Stimulated activated naive CD4-positive, alpha-beta T cell treated with Interleukin-2 at 50 U/mL for 16 hours (primary cell): ENCODE results near the gene ANKRD33B.
"Not testable (repeated sequence)": the region's sequence is repeated elsewhere in the genome, so short reads cannot be mapped to it uniquely, and the experiment has no call there.

ENCODE experiments used
- DNase-seq: peaks from one replicate; lab custom pipeline; 2025; lab: John Stamatoyannopoulos, UW

ANKRD33B gene

DNA sequence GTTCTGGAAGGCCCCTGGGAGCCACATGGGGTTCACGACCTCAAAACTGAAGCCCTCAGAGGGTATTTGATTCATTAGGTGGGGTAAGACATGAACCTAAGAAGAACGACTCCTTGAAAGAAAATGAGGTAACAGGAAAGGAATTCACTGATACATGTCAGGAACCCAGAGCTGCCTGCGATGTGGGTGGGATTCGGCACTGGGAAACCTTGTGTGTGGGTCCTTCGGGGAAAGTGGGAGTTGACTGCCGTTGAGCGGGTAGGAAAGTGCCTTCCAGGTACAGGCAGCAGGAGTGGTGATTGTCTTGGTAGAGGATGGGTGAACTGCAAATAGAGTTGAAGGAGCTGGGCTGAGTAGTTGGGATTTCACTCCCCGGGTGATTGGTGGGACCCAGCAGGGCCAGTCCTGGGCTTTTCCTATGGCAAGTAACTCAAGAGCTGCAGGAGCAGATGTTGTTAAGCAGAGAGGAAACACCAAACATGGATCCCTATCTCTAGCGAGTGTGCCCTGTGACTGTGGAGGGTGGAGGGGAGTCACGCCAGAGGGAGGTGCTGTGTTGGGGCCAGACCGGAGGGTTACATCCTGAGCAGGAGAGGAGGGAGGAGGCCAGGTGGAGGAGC is 30.8 kb downstream of the ANKRD33B start:
- no peak for DNase-seq

DNA sequence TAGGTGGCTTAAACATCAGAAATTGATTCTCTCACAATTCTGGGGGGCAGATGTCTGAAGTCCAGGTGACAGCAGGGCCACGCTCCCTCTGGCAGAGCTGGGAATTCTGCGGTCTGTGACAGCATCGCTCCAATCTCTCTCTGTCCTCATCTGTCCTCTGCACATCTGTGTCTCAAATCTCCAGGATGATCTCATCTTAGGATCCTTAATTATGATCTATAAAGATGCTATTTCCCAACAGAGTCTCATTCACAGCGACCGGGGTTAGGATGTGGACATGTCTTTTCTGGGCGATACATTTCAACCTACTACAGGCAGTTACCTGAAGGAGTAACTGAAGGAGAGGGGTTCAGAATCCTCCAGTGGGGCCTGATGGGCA is 31.4 kb downstream of the ANKRD33B start:
- DNase-seq, result no peak

DNA sequence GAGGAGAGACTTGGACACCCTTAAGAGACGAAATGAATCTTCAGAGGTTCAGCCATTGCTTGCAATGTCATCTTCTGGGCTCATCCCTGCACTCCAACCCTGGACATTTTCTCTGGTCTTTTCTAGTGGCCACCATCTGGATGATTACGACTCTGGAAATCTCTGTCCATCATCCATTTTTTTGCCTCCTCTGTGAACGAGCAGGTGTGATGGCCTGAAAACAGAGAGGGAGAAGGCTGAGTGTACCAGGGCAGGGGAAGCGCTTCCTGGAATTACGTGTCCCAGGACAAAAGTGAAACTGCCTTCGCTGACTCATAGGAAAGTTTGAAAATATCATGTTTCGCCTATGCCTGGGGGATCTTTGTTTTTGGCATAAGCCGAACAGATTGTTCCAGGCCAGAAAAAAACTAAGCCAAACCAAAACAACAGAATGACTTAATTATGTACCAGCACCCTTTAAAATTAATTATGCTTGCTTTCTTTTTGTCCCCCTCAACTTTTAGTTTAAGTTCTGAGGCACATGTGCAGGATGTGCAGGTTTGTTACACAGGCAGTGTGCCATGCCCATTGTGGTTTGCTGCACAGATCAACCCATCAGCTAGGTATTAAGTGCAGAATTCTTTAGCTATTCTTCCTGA is 31.9 kb downstream of the ANKRD33B start:
- peak; percentile 43 for DNase-seq

DNA sequence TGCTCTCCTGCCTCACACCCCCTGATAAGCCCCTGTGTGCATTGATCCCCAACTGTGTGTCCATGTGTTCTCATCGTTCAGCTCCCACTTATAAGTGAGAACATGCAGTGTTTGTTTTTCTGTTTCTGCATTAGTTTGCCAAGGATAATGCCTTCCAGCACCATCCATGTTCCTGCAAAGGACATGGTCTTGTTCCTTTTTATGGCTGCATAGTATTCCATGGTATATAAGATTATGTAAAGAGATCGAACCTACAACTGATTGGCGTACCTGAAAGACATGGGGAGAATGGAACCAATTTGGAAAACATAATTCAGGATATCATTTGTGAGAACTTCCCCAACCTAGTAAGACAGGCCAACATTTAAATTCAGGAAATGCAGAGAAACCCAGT is 32.4 kb downstream of the ANKRD33B start:
- DNase-seq, result no peak

DNA sequence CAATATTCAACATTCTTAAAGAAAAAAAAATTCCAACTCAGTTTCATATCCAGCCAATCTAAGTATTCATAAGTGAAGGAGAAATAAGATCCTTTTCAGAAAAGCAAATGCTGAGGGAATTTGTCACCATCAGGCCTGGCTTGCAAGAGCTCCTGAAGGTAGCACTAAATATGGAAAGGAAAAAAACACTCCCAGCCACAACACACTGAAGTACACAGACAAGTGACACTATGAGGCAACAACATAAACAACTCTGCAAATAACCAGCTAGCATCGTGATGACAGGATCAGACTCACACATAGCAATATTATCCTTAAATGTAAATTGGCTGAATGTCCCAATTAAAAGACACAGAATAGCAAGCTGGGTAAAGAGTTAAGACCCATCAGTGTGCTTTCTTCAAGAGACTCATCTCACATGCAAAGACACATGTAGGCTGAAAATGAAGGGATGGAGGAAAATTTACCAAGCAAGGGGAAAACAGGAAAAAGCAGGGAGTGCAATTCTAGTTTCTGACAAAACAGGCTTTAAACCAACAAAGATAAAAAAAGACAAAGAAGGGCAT is 33.1 kb downstream of the ANKRD33B start:
- DNase-seq, result no peak

DNA sequence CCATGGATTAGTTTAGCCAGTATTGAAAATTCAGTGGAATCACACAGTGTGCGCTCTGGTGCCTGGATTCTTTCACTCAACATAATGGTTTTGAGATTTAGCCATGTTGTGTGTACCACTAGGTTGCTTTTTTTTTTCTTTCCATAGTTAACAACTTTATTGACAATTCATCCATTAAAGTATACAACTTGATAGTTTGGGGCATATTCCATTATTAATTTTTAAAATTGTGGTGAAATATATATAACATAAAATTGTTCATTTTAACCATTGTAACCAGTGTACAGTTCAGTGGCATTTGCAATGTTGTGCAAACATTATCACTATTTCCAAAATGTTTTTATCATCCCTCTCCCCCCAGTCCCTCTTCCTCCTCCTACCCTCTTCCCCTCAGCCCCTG is 35.2 kb downstream of the ANKRD33B start:
- DNase-seq, result no peak

DNA sequence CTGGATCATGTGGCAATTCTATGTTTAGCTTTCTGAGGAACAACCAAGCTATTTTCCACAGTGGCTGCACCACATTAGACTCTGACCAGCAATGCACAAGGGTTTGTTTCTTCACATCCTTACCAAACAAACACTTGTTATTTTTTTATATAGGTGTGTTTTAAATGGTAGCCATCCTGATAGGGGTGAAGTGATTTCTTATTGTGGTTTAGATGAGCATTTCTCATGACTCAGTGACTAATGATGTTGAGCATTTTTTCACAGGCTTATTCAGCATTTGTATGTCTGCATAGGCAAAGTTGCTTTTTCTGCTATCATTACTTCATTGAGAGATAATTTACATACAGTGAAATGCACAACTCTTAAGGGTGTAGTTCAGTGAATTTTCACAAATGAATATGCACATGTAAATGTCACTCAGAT is 36.0 kb downstream of the ANKRD33B start:
- no peak for DNase-seq

DNA sequence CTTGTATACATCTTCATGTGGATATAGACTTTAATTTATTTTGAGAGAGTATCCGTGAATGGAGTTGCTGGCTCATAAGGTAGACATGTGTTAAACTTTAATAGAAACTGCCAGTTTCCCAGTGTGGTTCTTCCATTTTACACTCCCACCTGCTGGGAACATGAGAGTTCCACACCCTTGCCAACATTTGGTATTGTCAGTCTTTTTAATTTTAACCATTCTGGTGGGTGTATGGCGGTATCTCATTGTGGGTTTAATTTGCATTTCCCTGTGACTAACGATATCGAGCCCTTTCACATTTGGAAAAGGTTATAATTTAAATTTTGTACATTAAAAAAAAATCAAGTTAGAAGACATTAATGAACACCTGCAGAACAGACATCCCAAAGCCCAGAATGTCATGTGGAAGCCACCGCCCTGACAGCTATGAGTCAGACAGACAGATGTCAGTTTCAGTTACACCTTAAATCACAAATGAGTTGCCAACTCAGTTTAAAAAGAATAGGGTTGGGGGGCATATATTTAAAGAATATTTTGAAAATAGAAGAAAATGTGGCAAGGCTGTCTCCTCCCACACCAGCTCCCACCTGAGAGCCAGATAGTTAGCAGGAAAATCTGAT is 36.9 kb downstream of the ANKRD33B start:
- DNase-seq, result no peak

DNA sequence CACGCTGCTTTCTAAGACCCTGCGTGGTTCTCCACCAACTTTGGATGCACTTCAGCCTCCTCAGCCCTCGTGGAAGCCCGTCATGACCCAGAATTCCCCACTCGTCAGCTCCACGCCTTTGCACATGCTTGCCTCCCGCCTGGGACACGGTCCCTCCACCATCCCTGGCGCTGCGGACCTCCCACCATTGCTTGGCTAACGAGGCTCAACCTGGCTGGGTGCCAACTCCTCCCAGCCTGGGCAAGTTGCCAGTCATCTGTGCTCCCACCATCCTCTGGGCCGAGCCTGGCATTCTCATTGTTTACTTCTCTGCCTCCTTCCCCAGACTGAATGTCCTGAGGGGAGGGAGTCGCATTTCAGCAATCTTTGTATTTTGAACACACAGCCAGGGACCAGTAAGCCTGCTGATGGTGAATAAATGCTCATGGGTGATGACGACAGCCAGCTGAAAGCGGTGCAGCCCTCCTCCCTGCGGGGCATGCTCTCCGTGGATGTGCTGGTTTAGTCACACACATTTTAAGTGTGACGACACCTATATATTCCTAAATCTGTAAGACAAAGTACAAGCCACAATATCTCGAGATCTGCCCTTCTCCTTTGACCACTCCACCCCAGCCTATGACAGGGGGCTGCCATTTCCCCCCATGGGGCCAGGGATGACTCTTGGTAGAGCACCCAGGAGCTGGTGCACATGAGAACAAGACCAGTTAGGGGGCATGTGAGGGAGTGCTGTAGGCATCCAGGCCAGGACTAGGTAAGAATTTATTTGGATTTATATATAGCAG is 37.6 kb downstream of the ANKRD33B start:
- DNase-seq, result no peak

DNA sequence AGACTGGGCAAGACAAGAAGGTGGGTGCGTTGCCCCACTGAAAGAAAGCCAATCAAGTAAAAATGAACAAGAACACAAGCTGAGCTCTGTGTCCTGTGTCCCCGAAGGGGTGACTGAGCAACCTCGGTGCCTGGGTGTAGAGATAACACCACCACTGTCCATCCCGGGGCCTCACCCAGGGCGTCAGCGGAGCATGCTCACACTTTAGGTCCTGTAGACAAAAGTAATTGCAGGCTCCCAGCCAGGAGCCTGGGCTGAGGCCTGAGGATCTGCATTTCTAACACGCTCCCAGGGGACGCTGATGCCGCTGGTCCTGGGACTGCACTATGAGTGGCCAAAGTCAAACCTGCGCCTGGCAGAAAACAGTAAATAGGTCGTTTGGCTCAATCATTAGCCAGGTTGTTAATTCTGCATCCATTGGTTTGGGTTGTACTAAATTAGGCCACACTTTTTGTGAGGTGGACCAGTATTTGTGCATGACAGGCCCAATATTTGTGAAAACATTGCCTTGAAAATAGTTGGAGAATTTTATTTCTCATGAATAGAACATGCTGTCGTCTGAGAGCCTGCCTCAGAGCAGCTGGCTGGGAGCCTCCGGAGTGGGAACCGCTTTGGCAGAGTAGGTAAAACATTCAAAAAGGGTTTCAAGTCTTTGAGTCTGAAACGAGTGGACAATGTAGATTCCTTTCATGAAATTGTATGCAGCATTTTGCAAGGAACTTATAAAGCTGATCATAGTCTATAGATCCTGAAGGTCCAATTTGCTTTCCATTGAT is 38.3 kb downstream of the ANKRD33B start:
- no peak for DNase-seq

DNA sequence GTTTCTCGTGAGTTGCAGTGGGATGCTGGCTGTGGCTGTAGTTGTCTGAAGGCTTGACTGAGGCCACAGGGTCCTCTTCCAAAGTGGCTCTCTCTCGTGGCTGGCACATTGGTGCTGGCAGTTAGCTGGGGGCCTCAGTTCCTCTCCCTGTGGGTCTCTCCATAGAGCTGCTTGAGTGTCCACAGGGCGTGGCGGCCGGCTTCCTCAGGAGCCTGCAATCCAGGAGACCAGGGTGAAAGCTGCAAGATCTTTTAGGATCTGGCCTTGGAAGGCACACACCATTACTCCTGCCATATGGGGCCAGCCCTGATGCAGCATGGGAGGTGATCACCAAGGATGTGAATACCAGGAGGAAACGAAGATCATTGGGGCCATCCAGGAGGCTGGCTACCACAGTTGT is 41.1 kb downstream of the ANKRD33B start:
- DNase-seq, result no peak

DNA sequence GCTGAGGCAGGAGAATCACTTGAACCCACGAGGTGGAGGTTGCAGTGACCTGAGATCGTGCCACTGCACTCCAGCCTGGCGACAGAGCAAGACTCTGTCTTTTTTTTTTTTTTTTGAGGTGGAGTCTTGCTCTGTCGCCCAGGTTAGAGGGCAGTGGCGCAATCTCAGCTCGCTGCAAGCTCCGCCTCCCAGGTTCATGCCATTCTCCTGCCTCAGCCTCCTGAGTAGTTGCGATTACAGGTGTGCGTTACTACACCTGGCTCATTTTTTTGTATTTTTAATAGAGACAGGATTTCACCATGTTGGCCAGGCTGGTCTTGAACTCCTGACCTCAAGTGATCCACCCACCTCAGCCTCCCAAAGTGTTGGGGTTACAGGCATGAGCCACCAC is 42.8 kb downstream of the ANKRD33B start:
- DNase-seq, result not testable (repeated sequence)

DNA sequence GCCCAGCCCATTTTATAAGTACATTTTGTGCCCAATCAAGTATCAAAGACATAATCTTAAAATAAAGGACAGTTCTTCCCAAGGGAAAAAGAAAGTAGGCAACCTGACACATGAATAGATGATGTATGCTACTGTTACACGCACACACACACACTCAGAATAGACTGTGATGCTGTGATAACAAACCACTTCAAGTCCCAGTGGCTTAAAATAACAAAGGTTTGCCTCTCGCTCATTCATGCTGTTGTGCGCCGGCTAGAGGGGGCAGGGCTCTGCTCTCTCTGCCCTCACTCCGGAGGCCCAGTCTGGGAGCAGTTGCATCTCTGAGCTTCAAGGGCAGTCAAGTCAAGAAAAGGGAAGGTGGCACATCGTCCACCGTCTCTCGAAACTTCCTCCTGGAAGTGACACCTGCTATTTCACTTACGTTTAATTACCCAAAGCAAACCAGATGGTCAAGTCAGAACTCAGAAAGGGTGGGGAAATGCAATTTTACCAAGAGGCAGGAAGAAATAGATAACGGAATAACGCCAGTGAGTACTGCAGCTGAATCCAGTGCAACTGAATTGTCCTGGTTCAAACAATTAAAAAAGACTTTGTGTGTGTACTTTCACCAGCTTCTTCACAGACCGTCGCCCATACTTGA is 43.3 kb downstream of the ANKRD33B start:
- DNase-seq, result no peak

DNA sequence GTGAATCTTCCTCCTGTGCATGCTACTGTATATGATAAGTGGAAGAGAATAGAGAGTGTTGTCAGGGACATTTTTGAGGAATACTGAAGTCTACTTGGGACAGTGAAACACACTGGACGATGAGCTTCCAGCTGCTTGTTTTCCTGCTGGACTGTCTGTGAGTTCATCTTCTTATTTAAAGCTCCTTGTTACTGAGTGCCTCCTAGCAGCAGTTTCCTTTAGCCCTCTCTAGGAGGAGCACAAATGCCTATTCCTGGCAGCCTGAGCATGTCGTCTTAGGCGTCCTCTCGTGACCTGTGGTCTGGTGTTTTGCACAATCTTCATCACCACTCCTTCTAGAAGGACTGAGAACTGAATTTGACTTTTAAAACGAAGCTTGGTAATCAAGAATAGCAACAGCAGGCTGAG is 43.8 kb downstream of the ANKRD33B start:
- DNase-seq, result no peak

DNA sequence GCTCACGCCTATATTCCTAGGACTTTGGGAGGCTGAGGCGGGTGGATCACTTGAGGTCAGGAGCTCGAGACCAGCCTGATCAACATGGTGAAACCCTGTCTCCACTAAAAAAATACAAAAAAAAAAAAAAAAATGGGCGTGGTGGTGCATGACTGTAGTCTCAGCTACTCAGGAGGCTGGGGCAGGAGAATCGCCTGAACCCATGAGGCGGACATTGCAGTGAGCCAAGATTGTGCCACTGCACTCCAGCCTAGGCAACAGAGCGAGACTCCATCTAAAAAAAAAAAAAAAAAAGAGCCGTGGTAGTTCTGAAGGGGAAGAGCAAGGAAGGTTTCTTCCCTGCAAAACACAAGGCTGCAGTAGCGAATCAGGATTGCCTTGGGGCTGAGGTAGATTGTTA is 44.2 kb downstream of the ANKRD33B start:
- not testable (repeated sequence) for DNase-seq

DNA sequence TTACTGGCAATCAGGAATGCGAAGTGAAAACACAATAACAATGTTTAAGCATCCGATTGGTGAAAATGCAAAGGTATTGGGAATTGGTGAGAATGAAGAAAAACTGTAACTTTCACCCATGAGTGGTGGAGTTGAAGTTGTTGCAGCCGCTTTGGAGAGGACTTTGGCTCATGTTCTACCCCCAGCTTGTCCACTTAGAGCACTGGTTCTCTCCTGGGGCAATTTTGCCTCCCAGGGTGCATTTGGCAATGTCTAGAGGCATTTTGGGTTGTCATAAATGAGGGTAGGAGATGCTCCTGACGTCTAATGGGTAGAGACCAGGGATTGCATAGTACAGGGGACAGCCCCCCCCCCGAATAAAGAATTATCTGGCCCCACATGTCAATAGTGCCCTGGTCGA is 46.2 kb downstream of the ANKRD33B start:
- DNase-seq, result no peak

DNA sequence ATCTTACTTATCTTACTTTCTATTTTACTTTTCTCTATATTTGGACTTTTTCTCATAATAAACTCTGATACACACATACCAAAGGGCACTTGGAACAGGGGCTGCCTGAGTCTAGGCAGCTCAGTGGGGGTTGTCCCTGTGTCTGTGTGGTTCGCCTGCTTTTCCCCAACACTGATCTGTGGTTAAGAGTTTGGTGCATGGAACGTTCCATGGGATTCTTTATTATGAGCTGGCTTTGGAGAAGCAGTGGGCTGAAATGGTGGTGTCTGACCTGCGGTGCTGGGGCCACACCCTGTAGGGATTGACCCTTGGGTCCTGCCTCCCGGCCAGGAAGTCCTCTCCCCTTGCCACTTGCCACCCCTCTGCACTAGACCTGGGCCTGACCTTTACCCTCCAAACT is 47.4 kb downstream of the ANKRD33B start:
- DNase-seq, result no peak

DNA sequence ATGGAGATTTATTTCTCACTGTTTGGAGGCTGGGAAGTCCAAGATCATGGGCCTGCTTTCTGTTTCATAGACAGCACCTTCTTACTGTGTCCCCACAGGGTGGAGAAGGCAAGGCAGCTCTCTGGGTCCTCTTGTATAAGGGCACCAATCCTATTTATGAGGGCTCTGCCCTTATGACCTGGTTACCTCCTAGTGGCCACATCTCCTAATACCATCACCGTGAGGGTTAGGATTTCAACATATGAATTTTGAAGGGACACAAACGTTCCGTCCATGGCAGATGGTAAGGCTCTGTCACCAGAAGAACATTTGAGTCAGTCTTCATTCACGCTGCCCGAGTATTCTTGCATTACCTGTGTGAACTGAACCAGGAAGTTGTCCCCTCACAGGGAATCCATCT is 48.4 kb downstream of the ANKRD33B start:
- DNase-seq, result no peak

DNA sequence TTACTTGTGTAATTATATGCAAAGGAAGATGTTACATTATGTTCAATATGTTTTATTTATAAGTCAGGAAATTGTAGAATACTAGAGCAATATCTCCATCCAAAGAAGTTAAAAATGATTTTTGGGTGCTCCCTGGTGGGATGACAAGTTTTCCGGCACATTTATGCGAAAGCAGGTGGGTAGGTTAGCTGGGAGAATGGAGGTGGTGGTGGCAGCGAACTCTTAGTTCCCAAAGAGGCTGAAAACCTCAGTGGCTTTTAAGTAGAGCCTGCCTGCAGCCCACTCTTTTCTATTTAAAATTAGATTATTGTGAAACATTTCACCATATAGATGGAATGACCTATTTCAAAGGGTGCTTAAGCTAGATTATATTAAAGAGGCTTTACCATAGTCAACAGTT is 51.8 kb downstream of the ANKRD33B start:
- no peak for DNase-seq

DNA sequence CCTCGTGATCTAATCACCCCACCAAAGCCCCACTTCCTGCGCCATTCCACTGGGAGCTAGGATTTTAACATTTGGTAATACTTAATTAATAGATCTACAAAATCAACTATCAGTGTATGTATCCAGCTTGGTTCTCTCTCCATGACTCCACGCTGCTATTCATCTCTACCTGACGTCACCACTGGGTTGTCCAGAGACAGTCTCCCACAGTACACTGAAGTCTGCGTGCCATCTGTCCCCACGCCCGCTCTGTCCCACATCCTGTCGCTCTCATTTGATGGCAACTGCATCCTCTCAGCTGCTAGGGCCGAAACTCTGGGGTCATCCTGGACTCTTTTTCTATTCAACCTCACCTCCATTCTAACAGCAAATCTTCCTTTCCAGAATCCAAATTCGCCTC is 53.2 kb downstream of the ANKRD33B start:
- DNase-seq, result no peak

DNA sequence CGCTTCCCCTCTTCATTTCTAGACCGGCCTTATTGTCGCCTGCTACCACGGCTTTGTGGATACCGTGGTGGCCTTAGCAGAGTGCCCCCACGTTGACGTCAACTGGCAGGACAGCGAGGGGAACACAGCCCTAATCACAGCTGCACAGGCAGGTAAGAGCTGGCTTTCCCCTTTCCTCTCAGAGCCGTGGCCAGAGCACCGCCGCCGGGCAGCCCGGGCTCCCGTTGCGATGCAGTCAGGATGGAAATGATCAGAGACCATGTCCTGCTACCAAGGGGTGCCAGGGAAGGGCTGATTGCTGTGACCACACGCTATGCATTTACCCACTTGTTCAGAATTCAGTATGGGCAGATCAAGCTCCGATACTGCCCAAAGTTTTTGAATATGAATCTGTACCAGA is 54.4 kb downstream of the ANKRD33B start:
- no peak for DNase-seq
